ENCODE measurements around the gene MAN1B1. TPM values are rescaled to one million over a fixed set of nuclear protein-coding genes. Genes with fewer than 3 reads are reported as not detected.

MAN1B1 gene
- total and polyA plus RNA-seq, 4 donors = 19.9 to 31.8 (median 26.5) TPM

DNA sequence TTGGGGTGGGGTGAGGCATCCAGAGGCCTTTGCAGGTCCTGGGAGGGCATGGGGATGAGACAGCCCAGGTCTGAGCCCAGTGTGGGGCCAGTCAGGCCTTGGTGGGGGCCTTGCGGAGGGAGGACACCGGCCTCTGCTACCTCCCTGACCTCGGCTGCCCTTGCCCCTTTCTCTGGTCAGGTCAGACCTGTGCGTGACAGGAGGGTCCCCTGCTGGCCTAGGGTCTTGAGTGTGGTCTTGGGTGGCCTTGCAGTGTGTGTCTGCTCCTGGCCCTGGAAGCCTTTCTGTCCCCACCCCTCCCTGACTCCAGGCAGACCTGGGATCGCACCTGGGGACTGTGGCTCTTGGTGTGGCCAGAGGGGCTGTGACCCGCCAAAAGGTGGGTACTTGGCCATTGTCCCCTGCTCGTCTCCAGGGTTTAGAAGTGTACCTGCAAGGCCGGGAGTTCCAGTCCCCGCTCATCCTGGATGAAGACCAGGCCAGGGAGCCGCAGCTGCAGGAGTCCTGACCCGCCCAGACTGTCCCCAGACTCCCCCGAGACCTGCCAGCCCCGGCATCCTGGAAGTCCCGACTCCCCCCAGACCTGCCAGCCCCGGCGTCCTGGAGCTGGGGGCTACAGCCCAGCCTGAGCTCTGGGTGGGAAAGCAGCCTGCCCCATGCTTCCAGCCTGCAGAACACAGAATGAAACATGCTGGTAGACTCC is 4.4 kb upstream of the MAN1B1 start:
- H3K27me3 ChIP-seq (ENCODE audit: control insufficient read depth in 4 of 4, insufficient read depth in 4 of 4, low read length in 3 of 4) = peaks cover 0 to 6% (median 3%) of the 10 kb centered on the region in 4 donors
- no peak for DNase-seq (ENCODE audit: low spot score)
- H3K9me3 ChIP-seq (ENCODE audit: control insufficient read depth in 4 of 4, low read length in 3 of 4) = no peaks in the 10 kb centered on the region
- no peak overlapping the region for H3K27ac ChIP-seq (ENCODE audit: low read depth in 1 of 2, low read length in 2 of 2)
- H3K9ac ChIP-seq (ENCODE audit: low read depth in 1 of 2, low read length in 2 of 2) = no peak overlapping the region
- peaks cover 1 to 28% (median 17%) of the 10 kb centered on the region in 4 donors for H3K4me1 ChIP-seq (ENCODE audit: control insufficient read depth in 4 of 4, insufficient read depth in 4 of 4, low read length in 3 of 4)
- H3K4me3 ChIP-seq (ENCODE audit: low read depth in 1 of 3, low read length in 3 of 3) = no peak overlapping the region
- WGBS = 91% methylated on average over 16 of the region's 16 CpGs
- peaks cover 0 to 2% (median 0%) of the 10 kb centered on the region in 4 donors for H3K36me3 ChIP-seq (ENCODE audit: control insufficient read depth in 4 of 4, insufficient read depth in 3 of 4, low read depth in 1 of 4, low read length in 3 of 4)
- TF ChIP-seq JUND (IDR thresholded peaks at IDR 0.05) = no peak
- TF ChIP-seq, protein P1, sequence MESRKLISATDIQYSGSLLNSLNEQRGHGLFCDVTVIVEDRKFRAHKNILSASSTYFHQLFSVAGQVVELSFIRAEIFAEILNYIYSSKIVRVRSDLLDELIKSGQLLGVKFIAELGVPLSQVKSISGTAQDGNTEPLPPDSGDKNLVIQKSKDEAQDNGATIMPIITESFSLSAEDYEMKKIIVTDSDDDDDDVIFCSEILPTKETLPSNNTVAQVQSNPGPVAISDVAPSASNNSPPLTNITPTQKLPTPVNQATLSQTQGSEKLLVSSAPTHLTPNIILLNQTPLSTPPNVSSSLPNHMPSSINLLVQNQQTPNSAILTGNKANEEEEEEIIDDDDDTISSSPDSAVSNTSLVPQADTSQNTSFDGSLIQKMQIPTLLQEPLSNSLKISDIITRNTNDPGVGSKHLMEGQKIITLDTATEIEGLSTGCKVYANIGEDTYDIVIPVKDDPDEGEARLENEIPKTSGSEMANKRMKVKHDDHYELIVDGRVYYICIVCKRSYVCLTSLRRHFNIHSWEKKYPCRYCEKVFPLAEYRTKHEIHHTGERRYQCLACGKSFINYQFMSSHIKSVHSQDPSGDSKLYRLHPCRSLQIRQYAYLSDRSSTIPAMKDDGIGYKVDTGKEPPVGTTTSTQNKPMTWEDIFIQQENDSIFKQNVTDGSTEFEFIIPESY (IDR thresholded peaks at IDR 0.05) = no peak
- no peak for TF ChIP-seq RAD21 (IDR thresholded peaks at IDR 0.05)
- no peak for TF ChIP-seq REST (IDR thresholded peaks at IDR 0.05)
- TF ChIP-seq, protein P2, sequence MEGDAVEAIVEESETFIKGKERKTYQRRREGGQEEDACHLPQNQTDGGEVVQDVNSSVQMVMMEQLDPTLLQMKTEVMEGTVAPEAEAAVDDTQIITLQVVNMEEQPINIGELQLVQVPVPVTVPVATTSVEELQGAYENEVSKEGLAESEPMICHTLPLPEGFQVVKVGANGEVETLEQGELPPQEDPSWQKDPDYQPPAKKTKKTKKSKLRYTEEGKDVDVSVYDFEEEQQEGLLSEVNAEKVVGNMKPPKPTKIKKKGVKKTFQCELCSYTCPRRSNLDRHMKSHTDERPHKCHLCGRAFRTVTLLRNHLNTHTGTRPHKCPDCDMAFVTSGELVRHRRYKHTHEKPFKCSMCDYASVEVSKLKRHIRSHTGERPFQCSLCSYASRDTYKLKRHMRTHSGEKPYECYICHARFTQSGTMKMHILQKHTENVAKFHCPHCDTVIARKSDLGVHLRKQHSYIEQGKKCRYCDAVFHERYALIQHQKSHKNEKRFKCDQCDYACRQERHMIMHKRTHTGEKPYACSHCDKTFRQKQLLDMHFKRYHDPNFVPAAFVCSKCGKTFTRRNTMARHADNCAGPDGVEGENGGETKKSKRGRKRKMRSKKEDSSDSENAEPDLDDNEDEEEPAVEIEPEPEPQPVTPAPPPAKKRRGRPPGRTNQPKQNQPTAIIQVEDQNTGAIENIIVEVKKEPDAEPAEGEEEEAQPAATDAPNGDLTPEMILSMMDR (IDR thresholded peaks at IDR 0.05; ENCODE audit: low read depth, low read length, missing input control) = no peak
- no peak for TF ChIP-seq HNF4A (conservative IDR thresholded peaks at IDR 0.05)
- no peak for TF ChIP-seq GABPA (IDR thresholded peaks at IDR 0.05 in 1 of 2, conservative IDR thresholded peaks at IDR 0.05 in 1 of 2)

- Histone ChIP-seq H3K4me3 (ENCODE audit: low read depth in 1 of 3, low read length in 3 of 3) (no peak overlapping the region), H3K9me3 (ENCODE audit: control insufficient read depth in 4 of 4, low read length in 3 of 4) (no peaks in the 10 kb centered on the region), H3K27me3 (ENCODE audit: control insufficient read depth in 4 of 4, insufficient read depth in 4 of 4, low read length in 3 of 4) (peaks cover 0 to 6% (median 3%) of the 10 kb centered on the region in 4 donors), H3K36me3 (ENCODE audit: control insufficient read depth in 4 of 4, insufficient read depth in 3 of 4, low read depth in 1 of 4, low read length in 3 of 4) (peaks cover 0 to 2% (median 0%) of the 10 kb centered on the region in 4 donors), H3K9ac (ENCODE audit: low read depth in 1 of 2, low read length in 2 of 2) (no peak overlapping the region), H3K27ac (ENCODE audit: low read depth in 1 of 2, low read length in 2 of 2) (no peak overlapping the region), H3K4me1 (ENCODE audit: control insufficient read depth in 4 of 4, insufficient read depth in 4 of 4, low read length in 3 of 4) (peaks cover 6 to 28% (median 16%) of the 10 kb centered on the region in 4 donors)
- TF ChIP-seq, protein P3, sequence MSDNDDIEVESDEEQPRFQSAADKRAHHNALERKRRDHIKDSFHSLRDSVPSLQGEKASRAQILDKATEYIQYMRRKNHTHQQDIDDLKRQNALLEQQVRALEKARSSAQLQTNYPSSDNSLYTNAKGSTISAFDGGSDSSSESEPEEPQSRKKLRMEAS (IDR thresholded peaks at IDR 0.05) = no peak
- TF ChIP-seq NR2F2 (IDR thresholded peaks at IDR 0.05) = no peak
- TF ChIP-seq, protein P2 (IDR thresholded peaks at IDR 0.05; ENCODE audit: low read depth, low read length, missing input control) = no peak
- no peak for TF ChIP-seq REST (IDR thresholded peaks at IDR 0.05)
- WGBS = 83% methylated on average over 8 of the region's 8 CpGs
- no peak for DNase-seq (ENCODE audit: low spot score)
Observed at GRCh38 chr9:137082925-137083290, 3.9 kb upstream of the MAN1B1 start.
